NCI-H2107 treated with DMSO at 0.1 percent for 48 hours (cell line): ENCODE data around the gene LZTFL1.
"Not testable (repeated sequence)": the region's sequence is repeated elsewhere in the genome, so short reads cannot be mapped to it uniquely, and the experiment has no call there.

Experiments used
- DNase-seq: peaks from one replicate; lab custom pipeline; 2025; ENCODE audit not compliant: unreplicated experiment; lab: John Stamatoyannopoulos, UW

The LZTFL1 gene

DNA sequence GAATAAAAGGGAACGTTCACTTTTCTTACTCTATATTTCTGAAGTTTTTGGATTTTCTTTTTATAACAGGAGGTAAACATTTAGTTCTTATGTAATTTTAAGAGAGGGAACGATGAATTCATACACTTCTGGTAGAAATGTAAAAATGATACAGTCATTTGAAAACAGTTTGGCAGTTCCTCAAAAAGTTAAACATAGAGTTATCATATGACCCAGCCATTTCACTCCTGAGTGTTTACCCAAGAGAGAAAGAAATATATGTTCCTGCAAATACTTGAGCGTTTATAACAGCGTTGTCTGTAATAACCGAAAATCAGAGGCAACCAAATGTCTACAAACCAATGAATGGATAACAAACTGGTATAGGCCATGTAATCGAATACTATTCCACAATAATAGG lies 23.6 kb upstream of the LZTFL1 start:
- DNase-seq: no peak

DNA sequence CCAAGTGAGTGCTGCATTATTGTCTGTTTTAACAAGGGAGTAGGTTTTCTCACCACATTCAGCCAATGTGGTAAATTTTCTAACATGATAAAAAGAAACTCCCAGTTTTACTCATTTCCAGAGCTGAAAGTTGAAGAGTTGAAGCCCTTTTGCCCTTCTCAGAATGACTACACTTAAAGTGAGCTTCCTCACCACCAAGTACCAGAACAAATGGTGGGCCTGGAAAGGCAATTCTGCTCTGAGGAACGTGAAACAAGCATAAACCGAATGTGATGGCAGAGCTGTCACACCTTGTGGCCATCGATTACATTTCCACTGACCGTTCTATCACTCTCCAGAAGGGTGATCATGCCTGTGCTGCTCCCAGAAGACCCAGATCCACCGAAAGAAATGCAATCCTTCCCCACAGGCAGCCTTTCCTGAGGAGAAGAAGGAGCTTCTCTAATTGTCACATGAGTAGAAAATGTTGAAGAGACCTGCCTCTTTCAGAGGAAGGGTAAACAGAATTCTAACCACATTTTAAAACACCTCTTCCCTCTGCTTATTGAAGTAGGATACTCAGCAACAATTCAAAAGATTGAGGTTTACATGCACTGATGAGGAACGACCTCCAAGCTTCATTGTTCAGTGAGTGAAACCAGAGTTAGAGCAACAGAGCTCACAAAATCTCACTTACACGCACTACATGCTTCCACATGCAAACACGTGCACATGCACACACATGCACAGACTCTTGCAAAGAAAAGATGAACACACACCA lies 23.0 kb upstream of the LZTFL1 start:
- DNase-seq: peak; percentile 46

DNA sequence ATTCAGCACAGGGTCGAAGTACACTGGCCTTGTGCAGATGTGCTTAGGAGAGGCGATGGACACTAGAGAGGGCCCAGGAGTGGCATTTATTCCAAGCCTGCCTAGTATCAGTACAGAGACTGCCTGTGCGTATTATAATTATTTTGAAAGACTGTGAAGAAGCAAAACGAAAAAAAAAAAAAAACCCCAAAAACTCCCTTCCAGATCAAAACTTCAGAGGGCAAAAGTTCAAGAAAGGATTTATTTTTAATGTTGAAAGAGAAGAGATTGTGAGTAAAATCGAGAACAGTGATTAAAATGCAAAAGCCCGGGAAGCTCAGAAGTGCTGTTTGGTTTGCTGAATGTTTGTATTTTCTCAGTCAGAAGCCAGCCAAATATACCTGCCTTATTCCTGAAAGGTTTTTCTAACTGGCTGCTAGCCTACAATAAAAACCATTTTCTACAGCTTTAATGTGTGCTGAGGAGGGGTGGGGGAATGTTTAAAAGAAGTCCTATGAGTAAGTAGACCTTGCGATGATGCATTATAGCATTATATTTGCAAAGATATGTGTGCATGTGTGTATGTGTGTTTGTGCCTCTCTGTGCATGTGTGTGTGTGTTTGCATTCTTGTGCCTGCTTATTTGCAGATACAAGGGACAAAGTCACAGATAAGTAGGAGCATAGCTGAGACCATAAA lies 19.3 kb upstream of the LZTFL1 start:
- no peak for DNase-seq

DNA sequence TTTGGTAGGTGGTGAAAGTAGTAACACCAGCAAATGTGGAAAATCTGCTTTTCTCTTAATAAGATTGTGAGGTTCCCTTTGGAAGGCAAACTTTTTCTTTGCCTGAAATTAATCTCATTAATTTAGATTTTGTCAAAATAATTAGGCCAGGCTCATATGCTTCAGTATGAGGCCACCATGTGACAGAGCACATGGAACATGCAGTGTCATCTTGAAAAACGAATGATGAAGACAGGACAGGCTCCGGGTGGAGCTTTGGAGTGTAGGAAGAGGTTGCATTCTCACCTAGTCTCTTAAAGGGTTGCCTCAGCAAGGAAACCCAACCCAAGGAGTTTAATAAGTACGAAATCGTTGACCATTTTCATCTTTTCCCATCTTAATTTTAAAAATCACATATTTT lies 18.6 kb upstream of the LZTFL1 start:
- DNase-seq: no peak

DNA sequence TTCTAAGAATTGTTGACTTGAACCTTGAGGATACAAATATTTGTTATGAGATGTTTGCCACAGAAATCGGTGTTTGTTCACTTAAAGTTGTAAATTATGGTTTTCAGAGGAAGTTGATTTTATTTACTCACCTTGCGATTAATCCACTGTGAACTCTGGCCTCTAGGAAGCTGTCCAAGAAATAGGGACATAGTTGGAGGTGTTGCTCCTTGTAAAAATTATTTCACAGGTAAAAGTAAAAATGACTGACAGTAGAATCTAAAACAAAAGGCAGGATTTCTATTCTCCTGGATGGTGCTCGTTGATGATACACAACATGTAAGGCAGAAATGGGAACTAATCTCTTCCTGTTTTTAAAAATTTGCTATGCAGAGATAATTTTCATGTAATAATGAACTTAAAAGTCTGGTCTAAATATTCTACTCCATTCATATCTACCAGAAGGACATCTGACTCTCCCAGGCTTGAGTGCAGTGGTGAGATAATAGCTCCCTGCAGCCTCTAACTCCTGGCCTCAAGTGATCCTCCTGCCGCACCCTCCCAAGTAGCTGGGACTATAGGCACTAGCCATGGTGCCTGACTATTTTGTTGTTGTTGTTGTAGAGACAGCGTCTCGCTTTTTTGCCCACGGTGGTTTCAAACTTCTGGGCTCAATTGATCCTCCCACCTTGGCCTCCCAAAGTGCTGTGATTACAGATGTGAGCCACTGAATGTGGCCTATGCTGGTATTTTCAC lies 17.1 kb upstream of the LZTFL1 start:
- DNase-seq: no peak

DNA sequence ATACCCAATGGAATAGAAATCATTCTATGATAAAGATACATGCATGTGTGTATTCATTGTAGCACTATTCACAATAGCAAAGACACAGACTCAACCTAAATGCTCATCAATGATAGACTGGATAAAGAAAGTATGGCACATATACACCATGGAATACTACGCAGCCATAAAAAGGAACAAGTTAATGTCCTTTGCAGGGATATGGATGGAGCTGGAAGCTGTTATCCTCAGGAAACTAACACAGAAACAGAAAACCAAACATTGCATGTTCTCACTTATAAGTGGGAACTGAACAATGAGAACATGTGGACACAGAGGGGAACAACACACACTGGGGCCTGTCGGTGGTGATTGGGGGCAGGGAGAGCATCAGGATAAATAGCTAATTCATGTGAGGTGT lies 15.1 kb upstream of the LZTFL1 start:
- DNase-seq: not testable (repeated sequence)

DNA sequence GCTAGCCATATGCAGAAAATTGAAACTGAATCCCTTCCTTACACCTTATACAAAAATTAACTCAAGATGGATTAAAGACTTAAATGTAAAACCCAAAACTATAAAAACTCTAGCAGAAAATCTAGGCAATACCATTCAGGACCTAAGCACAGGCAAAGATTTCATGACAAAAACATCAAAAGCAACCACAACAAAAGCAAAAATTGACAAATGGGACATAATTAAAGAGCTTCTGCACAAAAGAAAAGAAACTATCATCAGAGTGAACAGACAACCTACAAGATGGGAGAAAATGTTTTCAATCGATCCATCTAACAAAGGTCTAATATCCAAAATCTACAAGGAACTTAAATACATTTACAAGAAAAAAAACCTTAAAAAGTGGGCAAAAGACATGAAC lies 14.4 kb upstream of the LZTFL1 start:
- DNase-seq: not testable (repeated sequence)

DNA sequence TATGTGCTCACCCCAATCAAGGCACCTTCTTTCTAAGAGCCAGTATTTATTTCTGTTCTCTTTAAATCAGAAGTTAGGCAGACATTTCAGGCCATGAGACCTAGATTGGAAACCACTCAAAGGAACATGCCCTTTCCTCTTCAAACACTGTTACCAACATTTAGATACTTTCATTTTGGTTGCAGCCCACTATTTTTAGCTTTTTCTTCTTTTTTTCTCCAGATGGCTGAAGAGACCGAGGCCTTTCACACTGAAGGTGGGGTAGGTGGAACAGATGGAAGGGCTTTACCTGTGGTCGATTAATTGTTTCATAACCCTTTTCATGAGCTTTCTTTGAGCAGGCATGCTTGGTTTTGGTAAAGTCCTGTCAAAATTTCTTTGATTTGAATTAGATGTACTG lies 10.9 kb upstream of the LZTFL1 start:
- DNase-seq: no peak

DNA sequence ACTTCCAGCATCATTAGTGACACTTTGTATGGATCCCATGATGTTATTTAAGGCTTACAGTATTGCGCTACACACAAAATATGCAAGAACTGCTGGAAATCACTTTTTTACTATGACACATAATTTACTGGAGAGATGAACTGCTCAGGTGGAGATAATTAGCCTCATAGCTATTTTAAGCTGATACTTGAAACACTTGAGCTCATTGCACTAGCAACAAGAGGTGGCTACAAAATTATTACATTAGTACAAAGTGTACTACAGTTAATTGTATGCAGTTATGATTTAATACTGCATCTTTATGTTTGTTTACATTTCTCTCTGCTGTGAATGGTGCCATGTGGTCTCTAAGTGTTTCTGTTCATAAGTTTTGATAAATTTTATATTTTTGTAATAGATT lies 6.5 kb upstream of the LZTFL1 start:
- DNase-seq: no peak

DNA sequence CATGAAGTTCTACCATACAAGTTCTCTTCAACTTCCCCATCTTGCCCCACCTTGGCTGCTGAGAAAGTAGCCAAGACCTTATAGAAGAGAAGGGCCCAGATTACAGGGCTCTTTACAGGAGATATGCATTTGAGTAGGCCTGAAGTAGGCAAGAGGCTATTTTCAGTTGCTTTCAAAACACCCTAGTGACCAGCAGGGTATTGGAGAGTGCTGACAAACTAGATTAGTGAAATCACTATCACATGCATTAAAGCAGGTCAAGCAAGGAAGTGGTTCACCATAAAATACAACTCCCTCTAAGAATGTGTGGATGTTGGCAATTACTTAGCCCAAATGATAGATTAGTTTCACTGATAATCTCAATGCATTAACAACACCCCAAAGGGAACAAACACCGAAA lies 2.7 kb upstream of the LZTFL1 start:
- no peak for DNase-seq

DNA sequence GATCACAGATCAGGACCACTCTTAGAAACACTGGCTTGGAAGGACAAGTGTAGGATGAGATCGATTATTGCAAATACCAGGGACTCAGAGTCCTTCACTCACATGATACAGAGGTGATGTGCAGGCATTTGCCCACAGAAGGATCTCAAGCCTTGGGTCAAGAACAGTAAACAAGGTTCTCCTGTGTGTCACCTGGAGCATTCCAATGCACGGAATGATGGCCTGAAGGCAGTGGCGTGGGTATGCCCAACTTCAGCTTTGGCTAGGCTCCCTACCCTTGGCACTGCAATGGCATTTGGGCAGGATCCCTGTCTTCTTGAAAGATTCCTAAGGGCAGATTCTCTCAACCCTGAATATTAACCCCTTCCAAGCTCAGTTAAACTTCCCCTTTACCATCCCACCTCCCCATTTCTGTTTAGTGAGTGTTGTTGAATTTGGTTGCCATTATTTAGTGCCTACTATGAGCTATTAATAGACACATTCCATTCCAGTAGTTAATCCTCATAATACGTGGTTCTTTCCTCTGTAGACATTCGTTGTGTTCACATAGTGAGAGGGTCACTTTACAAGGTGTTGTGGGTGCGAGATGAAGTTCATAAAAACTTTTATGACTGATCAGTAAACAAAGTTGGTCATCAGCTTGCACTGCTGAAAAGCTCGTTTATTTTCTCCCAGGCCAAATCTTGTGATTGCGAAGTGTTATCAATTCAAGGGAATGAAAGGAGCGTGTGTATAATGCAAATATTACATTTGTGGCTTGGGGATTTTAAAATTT lies 1.1 kb upstream of the LZTFL1 start:
- no peak for DNase-seq

DNA sequence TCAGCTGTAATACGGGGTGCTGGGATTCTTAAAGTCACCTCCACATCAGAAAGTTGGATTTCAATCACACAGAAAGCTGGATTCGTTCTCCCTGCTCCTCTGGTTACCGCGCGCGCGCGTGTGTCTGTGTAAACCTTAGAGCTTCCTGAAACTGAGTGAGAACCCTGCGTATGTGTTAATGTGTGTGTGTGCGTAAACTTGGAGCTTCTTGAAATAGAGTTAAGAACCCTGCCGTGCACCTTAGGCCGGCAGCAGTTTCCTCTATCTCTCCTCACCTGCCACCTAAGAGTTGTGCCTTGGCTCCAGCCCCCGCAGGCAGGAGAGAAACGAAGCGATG lies 531 bp downstream of the LZTFL1 start:
- DNase-seq: no peak

DNA sequence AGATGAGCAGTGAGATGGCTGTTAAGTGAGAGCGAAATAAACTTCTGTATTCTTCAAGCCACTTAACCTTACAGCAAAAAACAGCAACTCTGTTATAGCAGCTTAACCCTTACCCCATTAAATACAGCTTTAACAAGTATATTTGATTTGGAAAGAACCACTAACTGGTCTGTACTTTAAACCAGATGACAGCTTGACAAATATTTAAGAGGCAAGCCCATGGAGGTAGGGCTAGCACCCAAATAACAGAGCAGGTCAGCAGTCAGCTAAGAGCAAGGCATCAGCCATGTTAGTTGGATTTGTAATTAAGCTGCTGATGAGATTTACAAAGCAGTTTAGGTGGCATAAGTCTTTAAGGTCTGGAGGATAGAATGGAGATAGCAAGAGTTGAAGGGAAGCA lies 3.5 kb downstream of the LZTFL1 start:
- no peak for DNase-seq

DNA sequence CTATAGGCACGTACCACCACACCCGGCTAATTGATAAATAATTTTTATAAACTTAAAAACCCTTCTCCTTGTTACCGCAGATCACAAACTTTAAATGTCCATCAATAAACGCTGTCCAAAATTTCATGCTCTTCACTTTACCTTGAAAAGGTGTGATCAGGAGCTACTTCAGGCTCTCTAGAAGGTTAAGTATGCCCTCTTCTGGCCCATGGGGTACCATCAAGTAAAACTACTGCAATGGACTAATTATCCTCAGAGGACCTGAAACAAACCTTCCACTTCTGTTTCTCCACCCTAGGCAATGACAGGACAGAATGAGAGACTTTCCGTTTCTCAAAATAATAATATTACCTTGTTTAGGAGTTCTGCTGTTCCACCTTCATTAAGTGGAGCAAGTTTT lies 9.2 kb downstream of the LZTFL1 start:
- peak; percentile 1 for DNase-seq

DNA sequence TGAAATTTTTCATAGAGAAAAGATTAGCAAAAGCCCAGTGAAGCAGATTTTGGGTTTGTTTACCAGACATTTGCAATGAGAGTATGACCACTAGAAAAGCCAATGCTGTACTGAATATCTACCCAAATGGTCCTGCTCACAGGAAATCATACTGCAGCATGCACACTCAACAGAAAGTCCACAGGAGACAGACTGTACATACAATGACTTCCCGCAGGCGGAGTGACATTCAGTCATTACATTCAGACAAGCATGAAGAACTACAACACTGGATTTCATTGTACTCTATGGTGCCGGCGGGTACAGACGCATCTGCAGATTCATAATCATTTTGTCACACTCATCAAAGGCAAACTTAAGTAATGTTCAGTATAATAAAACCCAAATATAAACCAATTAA lies 11.8 kb downstream of the LZTFL1 start:
- DNase-seq: no peak

DNA sequence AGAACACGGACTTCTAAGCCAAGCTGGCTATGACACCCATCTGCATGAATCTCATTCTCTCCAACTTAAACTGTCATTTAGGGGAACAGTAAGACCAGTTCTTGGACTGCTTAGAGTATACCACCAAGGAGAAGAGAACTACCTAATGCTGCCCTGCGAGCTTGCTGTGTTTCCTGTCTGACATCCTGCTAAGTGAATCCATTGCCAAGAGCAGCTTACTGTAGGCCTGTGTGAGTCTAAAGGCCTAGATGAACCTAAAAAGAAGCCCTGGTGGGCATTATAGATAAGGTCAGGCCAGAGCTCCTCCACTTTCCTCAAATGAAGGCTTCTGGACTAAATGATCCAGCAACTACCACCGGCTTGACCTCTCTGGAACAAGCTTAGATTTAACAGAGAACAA lies 15.0 kb downstream of the LZTFL1 start:
- DNase-seq: no peak

DNA sequence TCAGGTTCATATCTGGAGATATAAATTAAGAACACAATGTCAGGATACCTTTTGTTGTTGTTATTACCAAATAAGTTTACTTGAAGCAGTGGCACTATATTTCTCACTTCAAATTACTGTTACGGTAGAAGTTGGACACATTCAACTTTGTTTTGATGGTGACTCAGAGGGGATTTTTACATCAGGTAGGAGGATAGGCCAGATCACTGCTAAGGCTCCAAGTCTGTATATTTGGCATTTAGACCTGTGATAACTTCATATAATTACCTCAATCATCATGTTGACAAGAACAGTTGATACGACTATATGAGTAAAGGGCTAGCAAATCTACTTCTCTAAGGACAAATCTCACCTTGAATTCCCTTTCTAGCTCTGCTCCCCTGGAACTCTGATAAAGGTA lies 15.6 kb downstream of the LZTFL1 start:
- DNase-seq: no peak

DNA sequence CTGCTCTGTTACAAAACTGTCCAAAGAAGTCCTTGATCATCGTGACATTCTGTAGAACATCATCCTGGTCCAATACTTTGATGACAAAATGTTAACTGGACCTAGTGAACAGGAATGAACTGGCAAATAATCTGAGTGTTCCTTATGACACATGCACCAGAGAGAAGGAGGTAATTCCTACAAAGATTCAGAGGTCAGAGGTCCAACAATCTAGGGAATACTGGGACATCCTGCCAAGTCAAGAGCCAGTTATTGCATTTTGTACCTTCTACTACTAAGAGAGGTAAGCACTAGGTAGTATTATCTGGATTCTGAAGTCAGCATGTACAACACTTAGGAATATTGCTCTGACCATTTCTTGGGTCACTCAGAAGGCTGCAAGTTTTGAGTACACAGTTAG lies 20.8 kb downstream of the LZTFL1 start:
- no peak for DNase-seq

DNA sequence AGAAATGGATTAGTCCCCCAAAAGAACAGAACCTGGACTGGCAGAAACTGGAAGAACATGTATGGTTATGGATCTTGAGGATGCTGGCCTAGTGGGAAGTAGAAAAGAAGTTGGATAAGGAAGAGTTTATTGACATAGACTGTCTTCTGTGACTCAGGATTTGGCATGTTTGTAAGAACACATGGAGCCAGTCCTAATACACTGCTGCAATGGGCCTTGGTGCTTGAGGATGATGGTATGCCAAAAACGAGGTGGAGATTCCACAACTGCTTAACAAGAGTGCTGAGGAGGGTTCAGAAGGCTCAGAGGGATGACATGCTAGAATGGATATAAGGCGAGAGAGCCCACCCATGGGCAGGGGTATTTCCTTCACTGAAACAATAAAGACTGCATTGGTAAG lies 22.4 kb downstream of the LZTFL1 start:
- no peak for DNase-seq

DNA sequence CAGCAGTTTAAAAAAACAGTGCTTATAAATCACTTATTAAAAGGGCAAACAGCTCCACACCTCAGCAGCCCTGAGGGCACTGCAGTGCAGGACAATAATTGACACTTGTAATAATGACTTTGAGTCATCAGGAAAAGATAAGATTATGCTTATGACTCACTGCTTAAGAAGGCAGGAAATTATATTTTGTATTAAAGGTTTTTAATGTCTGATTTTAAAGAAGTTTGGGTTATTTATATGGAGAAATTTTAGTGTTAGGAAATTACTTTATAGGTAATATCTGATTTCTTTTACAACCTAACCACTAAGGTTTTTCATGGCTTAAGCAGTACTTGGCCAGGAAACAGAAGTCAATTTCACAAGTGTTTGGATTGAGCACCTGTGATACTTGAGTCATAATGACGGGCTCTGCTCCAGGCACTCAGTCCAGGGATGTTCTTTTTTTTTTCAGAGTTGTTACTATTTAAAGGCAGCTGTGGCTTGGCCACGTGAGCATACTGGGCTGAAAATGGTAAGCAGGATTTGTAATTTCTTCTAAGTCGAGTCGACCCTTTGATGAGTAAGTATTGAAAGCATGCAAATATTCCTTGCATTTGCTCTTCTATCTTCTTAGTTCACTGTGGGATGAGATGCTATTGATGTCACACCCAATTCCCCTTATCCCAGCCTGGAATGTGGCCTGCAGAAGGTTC lies 23.9 kb downstream of the LZTFL1 start:
- peak; percentile 67 for DNase-seq

DNA sequence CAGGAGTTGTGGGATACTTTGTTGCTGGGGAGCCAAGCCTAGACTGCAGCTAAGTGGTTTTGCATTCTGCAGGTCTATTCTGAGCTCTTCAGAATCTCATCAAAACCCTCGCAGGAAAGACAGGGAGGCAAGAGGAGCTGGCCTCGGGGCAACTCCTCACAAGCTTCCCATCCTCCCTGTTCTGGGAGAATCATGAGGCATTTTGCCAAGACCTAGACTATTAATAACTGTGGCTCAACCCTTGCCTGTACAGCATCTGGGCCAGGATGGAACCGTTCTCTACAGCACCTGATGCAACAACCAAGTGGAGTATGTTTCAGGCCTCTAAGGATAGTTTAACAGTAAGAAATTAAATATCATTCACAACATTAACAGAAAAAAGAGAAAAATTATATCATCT lies 25.4 kb downstream of the LZTFL1 start:
- no peak for DNase-seq
